ENCODE data around the gene SORCS3. TPM values are rescaled to one million over a fixed set of nuclear protein-coding genes. Genes with fewer than 3 reads are reported as not detected.

The SORCS3 gene
- total and polyA plus RNA-seq, 9 of the 15 experiments (the other 6 are each of a cell fraction or from before 2014, with no cell fraction given) = not detected

DNA sequence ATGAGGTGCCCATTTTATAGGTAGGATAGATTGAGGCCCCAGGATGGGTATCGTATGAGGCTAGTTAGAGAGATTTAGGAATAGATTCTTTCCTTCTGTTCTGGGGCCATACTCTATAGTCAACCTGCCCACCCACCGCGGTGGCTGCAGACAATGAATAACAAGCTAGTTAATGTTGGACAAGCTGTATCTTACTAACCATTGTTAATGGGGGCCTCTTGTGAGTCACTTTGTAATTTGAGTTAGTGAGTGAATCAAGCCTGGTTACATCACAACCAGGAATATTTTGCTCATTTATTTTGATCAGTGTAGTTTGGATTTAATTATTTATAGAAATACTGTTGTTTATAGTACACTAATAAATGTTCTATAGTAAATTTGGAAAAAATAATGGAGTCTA is 7.3 kb downstream of the SORCS3 start:
- DNase-seq (ENCODE audit: extremely low read depth in 1 of 4, low spot score in 3 of 4) (no peak), FAIRE-seq (no peak), ATAC-seq (no peak)
- TF ChIP-seq MEF2D (tag; conservative IDR thresholded peaks at IDR 0.05; ENCODE audit: low read depth) = no peak
- TF ChIP-seq TAF9B (IDR thresholded peaks at IDR 0.05; ENCODE audit: partially characterized antibody) = no peak
- no peak for TF ChIP-seq ZNF133 (CRISPR knock-in tag; IDR thresholded peaks at IDR 0.05)
- TF ChIP-seq, protein P1, sequence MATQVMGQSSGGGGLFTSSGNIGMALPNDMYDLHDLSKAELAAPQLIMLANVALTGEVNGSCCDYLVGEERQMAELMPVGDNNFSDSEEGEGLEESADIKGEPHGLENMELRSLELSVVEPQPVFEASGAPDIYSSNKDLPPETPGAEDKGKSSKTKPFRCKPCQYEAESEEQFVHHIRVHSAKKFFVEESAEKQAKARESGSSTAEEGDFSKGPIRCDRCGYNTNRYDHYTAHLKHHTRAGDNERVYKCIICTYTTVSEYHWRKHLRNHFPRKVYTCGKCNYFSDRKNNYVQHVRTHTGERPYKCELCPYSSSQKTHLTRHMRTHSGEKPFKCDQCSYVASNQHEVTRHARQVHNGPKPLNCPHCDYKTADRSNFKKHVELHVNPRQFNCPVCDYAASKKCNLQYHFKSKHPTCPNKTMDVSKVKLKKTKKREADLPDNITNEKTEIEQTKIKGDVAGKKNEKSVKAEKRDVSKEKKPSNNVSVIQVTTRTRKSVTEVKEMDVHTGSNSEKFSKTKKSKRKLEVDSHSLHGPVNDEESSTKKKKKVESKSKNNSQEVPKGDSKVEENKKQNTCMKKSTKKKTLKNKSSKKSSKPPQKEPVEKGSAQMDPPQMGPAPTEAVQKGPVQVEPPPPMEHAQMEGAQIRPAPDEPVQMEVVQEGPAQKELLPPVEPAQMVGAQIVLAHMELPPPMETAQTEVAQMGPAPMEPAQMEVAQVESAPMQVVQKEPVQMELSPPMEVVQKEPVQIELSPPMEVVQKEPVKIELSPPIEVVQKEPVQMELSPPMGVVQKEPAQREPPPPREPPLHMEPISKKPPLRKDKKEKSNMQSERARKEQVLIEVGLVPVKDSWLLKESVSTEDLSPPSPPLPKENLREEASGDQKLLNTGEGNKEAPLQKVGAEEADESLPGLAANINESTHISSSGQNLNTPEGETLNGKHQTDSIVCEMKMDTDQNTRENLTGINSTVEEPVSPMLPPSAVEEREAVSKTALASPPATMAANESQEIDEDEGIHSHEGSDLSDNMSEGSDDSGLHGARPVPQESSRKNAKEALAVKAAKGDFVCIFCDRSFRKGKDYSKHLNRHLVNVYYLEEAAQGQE (IDR thresholded peaks at IDR 0.05; ENCODE audit: borderline replicate concordance) = no peak
- TF ChIP-seq, protein P1 (CRISPR knock-in tag; IDR thresholded peaks at IDR 0.05; ENCODE audit: low read depth) = no peak
- TF ChIP-seq YBX1 (IDR thresholded peaks at IDR 0.05) = no peak
- TF ChIP-seq, protein P2, sequence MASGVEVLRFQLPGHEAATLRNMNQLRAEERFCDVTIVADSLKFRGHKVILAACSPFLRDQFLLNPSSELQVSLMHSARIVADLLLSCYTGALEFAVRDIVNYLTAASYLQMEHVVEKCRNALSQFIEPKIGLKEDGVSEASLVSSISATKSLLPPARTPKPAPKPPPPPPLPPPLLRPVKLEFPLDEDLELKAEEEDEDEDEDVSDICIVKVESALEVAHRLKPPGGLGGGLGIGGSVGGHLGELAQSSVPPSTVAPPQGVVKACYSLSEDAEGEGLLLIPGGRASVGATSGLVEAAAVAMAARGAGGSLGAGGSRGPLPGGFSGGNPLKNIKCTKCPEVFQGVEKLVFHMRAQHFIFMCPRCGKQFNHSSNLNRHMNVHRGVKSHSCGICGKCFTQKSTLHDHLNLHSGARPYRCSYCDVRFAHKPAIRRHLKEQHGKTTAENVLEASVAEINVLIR (CRISPR knock-in tag; IDR thresholded peaks at IDR 0.05) = no peak
- TF ChIP-seq ZNF77 (CRISPR knock-in tag; IDR thresholded peaks at IDR 0.05) = no peak
- TF ChIP-seq HDAC6 (IDR thresholded peaks at IDR 0.05; ENCODE audit: low read depth, low read length) = no peak
- TF ChIP-seq SETDB1 (IDR thresholded peaks at IDR 0.05; ENCODE audit: low read length) = no peak
- H3K9ac ChIP-seq (ENCODE audit: insufficient read depth in 1 of 2, low read depth in 2 of 2, low read length in 2 of 2) = no peak overlapping the region
- H3K9me3 ChIP-seq (replicated peaks; ENCODE audit: control insufficient read depth, insufficient read depth, low read depth, low read length) = no peaks in the 10 kb centered on the region
- no peak overlapping the region for H3K4me2 ChIP-seq (ENCODE audit: insufficient read depth, low read length)
- H3K79me2 ChIP-seq (ENCODE audit: control insufficient read depth, insufficient read depth, low read length) = no peaks in the 10 kb centered on the region
- intact Hi-C loops (cut with micrococcal nuclease) = no loop called here
- H3K4me3 ChIP-seq = no peak overlapping the region
- no peaks in the 10 kb centered on the region for H3K36me3 ChIP-seq (ENCODE audit: control insufficient read depth, insufficient read depth, low read length)
- CTCF ChIA-PET (ENCODE audit: low intra/inter-chr PET ratio) = no interaction called here
- in situ Hi-C loops (cut with MboI) = no loop called here
- no TSS peak for BruUV-seq (replicated peaks)
- no peak overlapping the region for H3K27ac ChIP-seq (ENCODE audit: extremely low read depth, low read depth, low read length)
- 3% methylated on average over 3 of the region's 3 CpGs for WGBS (ENCODE audit: insufficient coverage, low coverage, missing lambda C conversion rate)
- H3K27me3 ChIP-seq (ENCODE audit: control insufficient read depth in 2 of 2, insufficient read depth in 2 of 2, low read length in 2 of 2) = no peaks in the 10 kb centered on the region
- H4K20me1 ChIP-seq (replicated peaks; ENCODE audit: control insufficient read depth, insufficient read depth, low read length) = no peaks in the 10 kb centered on the region
- no peak overlapping the region for H2AFZ ChIP-seq (ENCODE audit: low read depth, low read length)
- no peaks in the 10 kb centered on the region for H3K9me1 ChIP-seq (ENCODE audit: control insufficient read depth, insufficient read depth, low read length)
- POLR2A ChIA-PET = no interaction called here
- no peaks in the 10 kb centered on the region for H3K4me1 ChIP-seq (replicated peaks in 1 of 2; ENCODE audit: control insufficient read depth in 2 of 2, insufficient read depth in 2 of 2, low read length in 2 of 2)

Measured in K562 (cell line).